Muscle layer of colon (tissue), 2 donors: ENCODE results near the gene PLEKHG4.

ENCODE experiments used
- H3K27ac ChIP-seq: one replicate; pipeline ENCODE4 v1.7.0; 2013; ENCODE audit warnings: low read depth, mild to moderate bottlenecking, low read length, moderate library complexity
- H3K27me3 ChIP-seq, 2 donors: one replicate each; pipeline ENCODE4 v1.7.0; 2013; ENCODE audit warnings: low read length in 2 of 2, mild to moderate bottlenecking in 2 of 2; ENCODE audit not compliant: insufficient read depth in 2 of 2, control insufficient read depth in 1 of 2
- H3K36me3 ChIP-seq: one replicate; pipeline ENCODE4 v1.7.0; 2013; ENCODE audit warnings: mild to moderate bottlenecking, low read length; ENCODE audit not compliant: insufficient read depth
- H3K4me1 ChIP-seq: one replicate; pipeline ENCODE4 v1.7.0; 2013; ENCODE audit warnings: mild to moderate bottlenecking, low read length; ENCODE audit not compliant: insufficient read depth
- H3K4me3 ChIP-seq, 2 donors: one replicate each; pipeline ENCODE4 v1.7.0; 2013; ENCODE audit warnings: low read length in 2 of 2, low read depth in 1 of 2, mild to moderate bottlenecking in 1 of 2, moderate library complexity in 1 of 2
- H3K9ac ChIP-seq: one replicate; pipeline ENCODE4 v1.7.0; 2013; ENCODE audit warnings: low read length
- H3K9me3 ChIP-seq: one replicate; pipeline ENCODE4 v1.7.0; 2013; ENCODE audit warnings: mild to moderate bottlenecking, low read length
- donor health status: abdominal sarcoma.
- donor health status: Adenocarcinoma of cecum.

PLEKHG4 gene

GRCh38 chr16:67279296-67280089, at the start of gene PLEKHG4:
PLEKHG4 (plus strand) TSS chr16:67279532; CDS start chr16:67280045, 513 bp downstream.
- Histone ChIP-seq H3K36me3 (no peaks in the 10 kb centered on the region), H3K27ac (no peak within 1 kb of the TSS), H3K4me1 (peaks cover 14% of the 10 kb centered on the region), H3K9ac (no peak within 1 kb of the TSS), H3K9me3 (no peaks in the 10 kb centered on the region), H3K4me3 (peak within 1 kb of the TSS; percentile 1 to 44), H3K27me3 (no peaks in the 10 kb centered on the region)

- Histone ChIP-seq H3K27ac (no peak overlapping the region), H3K9me3 (no peaks in the 10 kb centered on the region), H3K9ac (no peak overlapping the region), H3K4me1 (peaks cover 20% of the 10 kb centered on the region), H3K27me3 (no peaks in the 10 kb centered on the region), H3K36me3 (peaks cover 35% of the 10 kb centered on the region), H3K4me3 (no peak overlapping the region)
These were observed 49.2 kb upstream of the PLEKHG4 start for GRCh38 chr16:67229906-67230808.

GRCh38 chr16:67230809-67231660, 48.3 kb upstream of the PLEKHG4 start:
- no peaks in the 10 kb centered on the region for H3K27me3 ChIP-seq
- peaks cover 15% of the 10 kb centered on the region for H3K4me1 ChIP-seq
- H3K4me3 ChIP-seq, result no peak overlapping the region
- no peaks in the 10 kb centered on the region for H3K9me3 ChIP-seq
- no peak overlapping the region for H3K27ac ChIP-seq
- peaks cover 40% of the 10 kb centered on the region for H3K36me3 ChIP-seq
- H3K9ac ChIP-seq, result no peak overlapping the region

- Histone ChIP-seq H3K9me3 (no peaks in the 10 kb centered on the region), H3K27ac (no peak overlapping the region), H3K4me3 (no peak overlapping the region), H3K9ac (no peak overlapping the region), H3K4me1 (no peaks in the 10 kb centered on the region), H3K27me3 (no peaks in the 10 kb centered on the region), H3K36me3 (peaks cover 45% of the 10 kb centered on the region)
These were observed 45.7 kb upstream of the PLEKHG4 start for GRCh38 chr16:67233596-67233995.

- H3K4me3 ChIP-seq, result no peak overlapping the region
- H3K27me3 ChIP-seq, result no peaks in the 10 kb centered on the region
- H3K36me3 ChIP-seq, result peaks cover 39% of the 10 kb centered on the region
- no peak overlapping the region for H3K27ac ChIP-seq
- H3K4me1 ChIP-seq, result no peaks in the 10 kb centered on the region
- H3K9ac ChIP-seq, result no peak overlapping the region
- no peaks in the 10 kb centered on the region for H3K9me3 ChIP-seq
These were observed 45.1 kb upstream of the PLEKHG4 start for GRCh38 chr16:67234180-67234597.

- Histone ChIP-seq H3K4me1 (no peaks in the 10 kb centered on the region), H3K9me3 (no peaks in the 10 kb centered on the region), H3K9ac (no peak overlapping the region), H3K27ac (no peak overlapping the region), H3K27me3 (no peaks in the 10 kb centered on the region), H3K4me3 (no peak overlapping the region), H3K36me3 (peaks cover 23% of the 10 kb centered on the region)
These were observed 43.3 kb upstream of the PLEKHG4 start for GRCh38 chr16:67235816-67236562.

- Histone ChIP-seq H3K9ac (no peak overlapping the region), H3K9me3 (no peaks in the 10 kb centered on the region), H3K27me3 (no peaks in the 10 kb centered on the region), H3K4me3 (no peak overlapping the region), H3K27ac (no peak overlapping the region), H3K36me3 (peaks cover 18% of the 10 kb centered on the region), H3K4me1 (peaks cover 6% of the 10 kb centered on the region)
These were observed 42.6 kb upstream of the PLEKHG4 start for GRCh38 chr16:67236563-67237395.

GRCh38 chr16:67237396-67238277, 41.7 kb upstream of the PLEKHG4 start:
- no peak overlapping the region for H3K27ac ChIP-seq
- H3K36me3 ChIP-seq, result peaks cover 18% of the 10 kb centered on the region

GRCh38 chr16:67238278-67238575, 41.1 kb upstream of the PLEKHG4 start:
- Histone ChIP-seq H3K27ac (no peak overlapping the region), H3K9ac (no peak overlapping the region), H3K36me3 (peaks cover 18% of the 10 kb centered on the region), H3K4me1 (peaks cover 6% of the 10 kb centered on the region), H3K9me3 (no peaks in the 10 kb centered on the region), H3K27me3 (no peaks in the 10 kb centered on the region), H3K4me3 (no peak overlapping the region)

More at GRCh38 chr16:67237396-67238277, 41.7 kb upstream of the PLEKHG4 start:
- H3K4me1 ChIP-seq, result peaks cover 6% of the 10 kb centered on the region
- H3K9me3 ChIP-seq, result no peaks in the 10 kb centered on the region
- H3K4me3 ChIP-seq, result no peak overlapping the region
- H3K9ac ChIP-seq, result no peak overlapping the region
- H3K27me3 ChIP-seq, result no peaks in the 10 kb centered on the region
